ENCODE measurements around the gene TMEM86B. TPM values are rescaled to one million over a fixed set of nuclear protein-coding genes. Genes with fewer than 3 reads are reported as not detected.
"Not testable (repeated sequence)": the region's sequence is repeated elsewhere in the genome, so short reads cannot be mapped to it uniquely, and the experiment has no call there.

TMEM86B gene
- total and polyA plus RNA-seq, 2 donors (not counting 1 experiment from before 2014, with no cell fraction given) = 0.34 to 1.3 TPM

DNA sequence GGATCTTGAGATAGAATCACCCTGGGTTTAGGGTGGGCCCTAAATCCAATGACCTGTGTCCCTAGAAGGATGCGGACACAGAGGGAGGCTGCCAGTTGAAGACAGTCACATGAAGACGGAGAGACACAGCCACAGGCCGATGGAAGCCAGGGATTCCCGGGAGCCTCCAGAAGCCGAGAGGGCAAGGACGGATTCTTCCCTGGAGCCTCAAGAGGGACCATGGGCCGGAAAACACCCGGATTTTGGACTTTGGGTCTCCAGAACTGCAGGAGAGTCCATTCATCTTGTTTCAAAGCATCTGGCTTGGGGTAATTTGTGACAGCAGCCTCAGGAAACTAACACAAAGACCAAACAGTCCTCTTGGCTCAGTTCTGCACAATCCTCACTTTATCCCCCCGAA lies 2.3 kb downstream of the TMEM86B start:
- H3K27ac ChIP-seq (ENCODE audit: insufficient read depth, low read length) = no peak overlapping the region
- DNase-seq (ENCODE audit: low read depth in 2 of 2) = no peak
- no peak for TF ChIP-seq EZH2 (IDR thresholded peaks at IDR 0.05; ENCODE audit: low read length, missing control alignments)
- TF ChIP-seq, protein P1, sequence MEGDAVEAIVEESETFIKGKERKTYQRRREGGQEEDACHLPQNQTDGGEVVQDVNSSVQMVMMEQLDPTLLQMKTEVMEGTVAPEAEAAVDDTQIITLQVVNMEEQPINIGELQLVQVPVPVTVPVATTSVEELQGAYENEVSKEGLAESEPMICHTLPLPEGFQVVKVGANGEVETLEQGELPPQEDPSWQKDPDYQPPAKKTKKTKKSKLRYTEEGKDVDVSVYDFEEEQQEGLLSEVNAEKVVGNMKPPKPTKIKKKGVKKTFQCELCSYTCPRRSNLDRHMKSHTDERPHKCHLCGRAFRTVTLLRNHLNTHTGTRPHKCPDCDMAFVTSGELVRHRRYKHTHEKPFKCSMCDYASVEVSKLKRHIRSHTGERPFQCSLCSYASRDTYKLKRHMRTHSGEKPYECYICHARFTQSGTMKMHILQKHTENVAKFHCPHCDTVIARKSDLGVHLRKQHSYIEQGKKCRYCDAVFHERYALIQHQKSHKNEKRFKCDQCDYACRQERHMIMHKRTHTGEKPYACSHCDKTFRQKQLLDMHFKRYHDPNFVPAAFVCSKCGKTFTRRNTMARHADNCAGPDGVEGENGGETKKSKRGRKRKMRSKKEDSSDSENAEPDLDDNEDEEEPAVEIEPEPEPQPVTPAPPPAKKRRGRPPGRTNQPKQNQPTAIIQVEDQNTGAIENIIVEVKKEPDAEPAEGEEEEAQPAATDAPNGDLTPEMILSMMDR (conservative IDR thresholded peaks at IDR 0.05 in 1 of 2, IDR thresholded peaks at IDR 0.05 in 1 of 2; ENCODE audit: low read depth in 1 of 2, low read length in 2 of 2) = no peak
- no peak overlapping the region for H3K9ac ChIP-seq (ENCODE audit: insufficient read depth, low read length)
- H4K20me1 ChIP-seq (ENCODE audit: control insufficient read depth, extremely low read depth, insufficient read depth, low read length) = no peaks in the 10 kb centered on the region
- no peaks in the 10 kb centered on the region for H3K27me3 ChIP-seq (ENCODE audit: control insufficient read depth, insufficient read depth, low read length)
- H3K36me3 ChIP-seq (ENCODE audit: control insufficient read depth, insufficient read depth, low read length) = peaks cover 18% of the 10 kb centered on the region
- H3K9me3 ChIP-seq (ENCODE audit: control insufficient read depth, insufficient read depth, low read depth, low read length) = no peaks in the 10 kb centered on the region
- H2AFZ ChIP-seq (ENCODE audit: low read length) = no peak overlapping the region
- no peaks in the 10 kb centered on the region for H3K79me2 ChIP-seq (ENCODE audit: control insufficient read depth, insufficient read depth, low read length)
- H3K4me1 ChIP-seq (ENCODE audit: control insufficient read depth, extremely low read depth, insufficient read depth, low read length) = no peaks in the 10 kb centered on the region
- H3K4me2 ChIP-seq (ENCODE audit: extremely low read depth, insufficient read depth, low read length) = no peak overlapping the region
- H3K4me3 ChIP-seq (replicated peaks in 1 of 4; ENCODE audit: control extremely low read depth in 1 of 4, insufficient read depth in 1 of 4, low read depth in 3 of 4, low read length in 4 of 4) = no peak overlapping the region

DNA sequence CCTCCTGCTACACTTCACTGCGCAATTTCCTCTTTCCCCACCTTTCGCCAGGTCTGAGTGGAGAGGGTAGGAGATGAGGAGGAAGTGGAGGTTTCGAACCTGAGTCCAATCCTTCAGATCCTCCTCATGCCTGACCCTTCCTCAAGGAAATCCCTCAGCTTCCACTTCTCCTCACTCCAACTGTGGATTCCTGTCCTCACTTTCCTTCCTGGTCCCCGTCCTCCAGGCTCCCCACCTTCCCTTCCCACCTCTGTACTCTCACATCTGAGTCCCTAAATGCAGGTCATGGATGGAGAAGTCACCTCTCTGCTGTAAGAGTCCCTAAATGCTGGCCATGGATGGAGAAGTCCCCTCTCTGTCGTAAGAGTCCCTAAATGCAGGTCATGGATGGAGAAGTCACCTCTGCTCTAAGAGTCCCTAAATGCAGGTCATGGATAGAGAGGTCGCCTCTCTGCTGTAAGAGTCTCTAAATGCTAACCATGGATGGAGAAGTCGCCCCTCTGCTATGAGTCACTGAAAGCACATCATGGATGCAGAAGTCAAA lies 3.1 kb downstream of the TMEM86B start:
- Histone ChIP-seq H3K4me3 (replicated peaks in 1 of 4; ENCODE audit: control extremely low read depth in 1 of 4, insufficient read depth in 1 of 4, low read depth in 3 of 4, low read length in 4 of 4) (no peak overlapping the region), H3K27ac (ENCODE audit: insufficient read depth, low read length) (no peak overlapping the region), H3K4me1 (ENCODE audit: control insufficient read depth, extremely low read depth, insufficient read depth, low read length) (no peaks in the 10 kb centered on the region), H3K4me2 (ENCODE audit: extremely low read depth, insufficient read depth, low read length) (no peak overlapping the region), H2AFZ (ENCODE audit: low read length) (no peak overlapping the region), H3K27me3 (ENCODE audit: control insufficient read depth, insufficient read depth, low read length) (no peaks in the 10 kb centered on the region), H4K20me1 (ENCODE audit: control insufficient read depth, extremely low read depth, insufficient read depth, low read length) (no peaks in the 10 kb centered on the region), H3K9me3 (ENCODE audit: control insufficient read depth, insufficient read depth, low read depth, low read length) (no peaks in the 10 kb centered on the region), H3K36me3 (ENCODE audit: control insufficient read depth, insufficient read depth, low read length) (peaks cover 15% of the 10 kb centered on the region), H3K79me2 (ENCODE audit: control insufficient read depth, insufficient read depth, low read length) (no peaks in the 10 kb centered on the region), H3K9ac (ENCODE audit: insufficient read depth, low read length) (no peak overlapping the region)
- TF ChIP-seq, protein P1 (conservative IDR thresholded peaks at IDR 0.05 in 1 of 2, IDR thresholded peaks at IDR 0.05 in 1 of 2; ENCODE audit: low read depth in 1 of 2, low read length in 2 of 2) = no peak
- no peak for TF ChIP-seq EZH2 (IDR thresholded peaks at IDR 0.05; ENCODE audit: low read length, missing control alignments)
- no peak for DNase-seq (ENCODE audit: low read depth in 2 of 2)

GRCh38 chr19:55224679-55225414 lies 3.7 kb downstream of the TMEM86B start:
- H2AFZ ChIP-seq (ENCODE audit: low read length); H4K20me1 ChIP-seq (ENCODE audit: control insufficient read depth, extremely low read depth, insufficient read depth, low read length); H3K4me3 ChIP-seq (replicated peaks in 1 of 4; ENCODE audit: control extremely low read depth in 1 of 4, insufficient read depth in 1 of 4, low read depth in 3 of 4, low read length in 4 of 4); H3K27ac ChIP-seq (ENCODE audit: insufficient read depth, low read length); H3K9ac ChIP-seq (ENCODE audit: insufficient read depth, low read length); H3K27me3 ChIP-seq (ENCODE audit: control insufficient read depth, insufficient read depth, low read length); H3K9me3 ChIP-seq (ENCODE audit: control insufficient read depth, insufficient read depth, low read depth, low read length); H3K4me1 ChIP-seq (ENCODE audit: control insufficient read depth, extremely low read depth, insufficient read depth, low read length); H3K4me2 ChIP-seq (ENCODE audit: extremely low read depth, insufficient read depth, low read length); H3K79me2 ChIP-seq (ENCODE audit: control insufficient read depth, insufficient read depth, low read length); DNase-seq (ENCODE audit: low read depth in 2 of 2): not testable (repeated sequence)
- H3K36me3 ChIP-seq (ENCODE audit: control insufficient read depth, insufficient read depth, low read length) = peaks cover 12% of the 10 kb centered on the region

All from fibroblast of lung (primary cell).